Stimulated activated naive B cell treated with anti-CD40 and anti-IgM and Interleukin-4, amounts not matched to agents 10 μg/mL and 1 μg/mL and 100 μg/mL, for 72 hours (primary cell): Measurements from ENCODE around the gene TNS3.

Source experiments
- ATAC-seq, 2 donors: fragments of 150-1000 bp; cut with Tn5 transposase; replicated peaks; 2 replicates each; pipeline ENCODE4 v1.10.0; 2021; ENCODE audit warnings: moderate library complexity in 1 of 2
- DNase-seq: peaks from one replicate; pipeline ENCODE4 v3.0.0; 2021
- H3K27ac Mint-ChIP-seq: one replicate; pipeline ENCODE4 v1.8.0; 2022; ENCODE audit warnings: mild to moderate bottlenecking, mixed read lengths
- H3K27me3 Mint-ChIP-seq, 2 donors: one replicate each; pipeline ENCODE4 v1.8.0; 2022; ENCODE audit warnings: mixed read lengths in 2 of 2
- H3K36me3 Mint-ChIP-seq, 2 donors: one replicate each; pipeline ENCODE4 v1.8.0; 2022; ENCODE audit warnings: mixed read lengths in 2 of 2, mild to moderate bottlenecking in 1 of 2
- H3K4me1 Mint-ChIP-seq, 2 donors: one replicate each; pipeline ENCODE4 v1.8.0; 2022; ENCODE audit warnings: mixed read lengths in 2 of 2, mild to moderate bottlenecking in 1 of 2
- H3K4me3 Mint-ChIP-seq, 2 donors: one replicate each; pipeline ENCODE4 v1.8.0; 2022; ENCODE audit warnings: mild to moderate bottlenecking in 2 of 2, mixed read lengths in 2 of 2, moderate library complexity in 1 of 2
- H3K9me3 Mint-ChIP-seq, 2 donors: one replicate each; pipeline ENCODE4 v1.8.0; 2022; ENCODE audit warnings: mixed read lengths in 2 of 2, mild to moderate bottlenecking in 1 of 2

Gene TNS3

DNA sequence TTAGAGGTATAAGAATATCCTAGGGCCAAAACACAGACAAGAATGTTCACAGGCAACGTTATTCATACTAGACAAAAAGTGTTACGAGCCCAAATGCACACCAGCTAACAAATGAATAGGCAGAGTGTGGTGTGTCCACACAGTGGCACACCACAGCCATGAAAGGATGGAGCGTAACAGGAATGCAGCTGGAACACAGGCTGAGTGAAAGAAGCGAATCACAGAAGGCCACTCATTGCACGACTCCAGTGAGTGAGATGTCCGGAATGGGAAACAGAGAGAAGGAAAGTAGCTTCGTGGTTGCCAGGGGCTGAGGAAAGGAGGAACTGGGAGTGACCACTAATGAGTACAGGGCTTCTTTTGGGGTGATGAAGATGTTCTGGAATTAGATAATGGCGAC is 198.8 kb downstream of the TNS3 start:
- Mint-ChIP-seq H3K4me1 (peaks cover 0 to 9% of the 10 kb centered on the region in 2 donors), H3K4me3 (no peak overlapping the region), H3K27ac (no peak overlapping the region), H3K9me3 (no peaks in the 10 kb centered on the region), H3K27me3 (no peaks in the 10 kb centered on the region), H3K36me3 (peaks cover 20 to 49% of the 10 kb centered on the region in 2 donors)
- DNase-seq (no peak), ATAC-seq (no peak)

GRCh38 chr7:47382200-47382599 is 199.7 kb downstream of the TNS3 start:
- H3K4me3 Mint-ChIP-seq: no peak overlapping the region
- peaks cover 21 to 49% of the 10 kb centered on the region in 2 donors for H3K36me3 Mint-ChIP-seq
- H3K27ac Mint-ChIP-seq: no peak overlapping the region
- H3K27me3 Mint-ChIP-seq: no peaks in the 10 kb centered on the region
- H3K4me1 Mint-ChIP-seq: peaks cover 0 to 9% of the 10 kb centered on the region in 2 donors
- no peaks in the 10 kb centered on the region for H3K9me3 Mint-ChIP-seq
- DNase-seq: no peak
- no peak for ATAC-seq

GRCh38 chr7:47381134-47381495 is 200.8 kb downstream of the TNS3 start:
- Mint-ChIP-seq H3K4me3 (no peak overlapping the region), H3K36me3 (peaks cover 21 to 44% of the 10 kb centered on the region in 2 donors), H3K4me1 (peaks cover 0 to 9% of the 10 kb centered on the region in 2 donors), H3K9me3 (no peaks in the 10 kb centered on the region), H3K27ac (no peak overlapping the region), H3K27me3 (no peaks in the 10 kb centered on the region)
- ATAC-seq: no peak
- DNase-seq: no peak

DNA sequence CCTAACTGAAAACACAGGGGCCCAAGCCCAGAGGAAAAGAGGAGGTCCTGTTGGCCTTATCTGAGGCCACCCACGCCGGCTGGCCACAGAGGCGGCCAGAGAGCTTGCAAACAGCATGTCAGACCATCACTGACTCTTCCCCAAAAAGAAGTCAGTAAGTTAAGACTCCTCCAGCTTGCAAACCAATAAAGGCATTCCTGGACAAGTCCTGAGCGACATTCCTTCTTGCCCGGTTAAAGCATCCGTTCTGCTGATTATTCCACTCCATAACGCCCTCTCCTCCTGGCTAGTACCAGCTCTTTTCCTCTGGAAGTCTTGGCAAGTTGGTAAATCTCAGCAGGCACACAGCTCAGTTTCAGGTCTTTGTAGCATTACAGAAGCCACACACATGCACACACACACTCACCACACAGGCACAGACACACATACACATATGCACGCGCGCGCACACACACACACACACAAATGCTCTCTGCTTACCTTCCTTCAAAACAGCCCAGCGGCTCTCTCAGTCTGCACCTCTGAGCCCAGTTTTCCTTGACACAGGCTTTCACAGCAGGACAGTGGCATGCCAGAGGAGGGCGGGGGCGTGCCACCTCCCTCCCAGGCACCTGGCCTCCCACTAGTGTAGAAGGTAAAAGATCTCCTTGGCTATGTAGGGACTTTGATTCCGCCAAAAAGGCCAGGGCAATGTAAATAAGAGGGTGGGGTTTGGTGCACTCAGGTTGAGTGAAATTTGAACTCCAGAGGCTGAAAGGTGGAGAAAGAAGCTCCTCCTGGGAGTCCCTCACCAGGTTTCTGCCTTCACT is 201.4 kb downstream of the TNS3 start:
- Mint-ChIP-seq H3K36me3 (peaks cover 22 to 44% of the 10 kb centered on the region in 2 donors), H3K27ac (no peak overlapping the region), H3K27me3 (no peaks in the 10 kb centered on the region), H3K9me3 (no peaks in the 10 kb centered on the region), H3K4me3 (no peak overlapping the region), H3K4me1 (peaks cover 0 to 7% of the 10 kb centered on the region in 2 donors)
- DNase-seq (no peak), ATAC-seq (no peak)

DNA sequence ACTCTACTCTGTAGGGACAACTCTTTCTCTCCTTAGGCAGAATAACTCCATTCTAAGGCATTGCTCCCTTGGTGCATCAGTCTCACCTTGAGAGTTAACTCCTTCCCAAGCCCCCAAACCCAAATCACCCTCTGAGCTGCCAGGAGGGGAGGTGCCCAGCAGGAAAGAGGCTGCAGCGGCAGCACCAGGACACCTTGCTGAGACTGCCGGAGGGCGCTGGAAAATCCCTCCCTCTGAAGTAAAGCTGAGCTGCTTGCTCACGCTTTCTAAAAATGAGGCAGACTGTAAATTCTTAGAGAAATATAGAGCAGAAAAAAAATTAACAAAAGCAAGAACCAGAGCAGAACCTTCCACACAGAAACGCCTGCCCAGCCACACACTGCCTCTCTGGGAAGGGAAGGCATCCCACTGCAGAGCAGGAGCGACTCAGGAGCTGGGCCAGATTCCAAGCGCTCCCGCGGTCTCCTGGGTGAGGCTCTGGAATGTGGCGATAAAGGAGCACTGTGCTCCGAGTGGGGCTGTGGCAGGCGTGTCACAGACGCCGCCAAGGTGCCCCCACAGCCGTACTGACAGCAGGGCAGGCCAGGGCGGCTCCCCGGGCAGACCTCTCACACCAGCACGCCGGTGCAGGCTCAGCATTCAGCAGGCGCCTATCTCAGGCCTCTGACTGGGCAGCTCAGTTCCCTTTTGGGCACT is 202.1 kb downstream of the TNS3 start:
- Mint-ChIP-seq H3K4me3 (no peak overlapping the region), H3K9me3 (no peaks in the 10 kb centered on the region), H3K27me3 (no peaks in the 10 kb centered on the region), H3K4me1 (peaks cover 0 to 5% of the 10 kb centered on the region in 2 donors), H3K36me3 (peaks cover 22 to 36% of the 10 kb centered on the region in 2 donors), H3K27ac (no peak overlapping the region)
- ATAC-seq (no peak), DNase-seq (no peak)

DNA sequence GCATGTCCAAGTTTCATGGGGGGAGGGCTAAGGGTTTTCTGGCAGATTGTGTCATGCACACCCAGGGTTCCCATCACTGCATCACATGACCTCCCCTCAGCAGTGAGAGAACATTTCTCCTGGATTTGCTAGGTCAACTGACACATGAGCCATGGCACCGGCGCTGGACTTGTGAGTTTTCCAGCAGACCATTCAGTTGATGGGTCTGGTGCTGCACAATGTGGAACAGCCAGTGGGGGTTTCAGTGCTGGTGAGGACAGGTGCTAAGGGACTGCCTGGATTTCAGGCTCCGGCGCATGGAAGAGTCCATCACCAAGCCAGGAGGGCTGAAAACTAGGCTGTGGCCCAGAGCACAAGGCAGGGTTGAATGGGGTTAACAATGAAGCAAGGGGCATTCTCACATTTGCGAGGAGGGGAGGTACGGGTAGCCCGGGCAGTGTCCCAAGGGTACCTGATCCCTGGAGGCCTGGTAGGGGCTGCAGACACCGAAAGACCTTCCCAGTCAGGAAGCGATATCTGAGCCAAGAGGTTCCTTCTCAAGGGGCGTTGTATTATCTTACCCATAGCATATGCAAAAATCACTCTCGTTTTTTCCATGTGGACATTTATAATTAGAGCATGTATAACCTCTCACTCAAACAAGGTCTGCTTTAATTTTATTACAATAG is 203.0 kb downstream of the TNS3 start:
- ATAC-seq: no peak
- H3K36me3 Mint-ChIP-seq: peaks cover 17 to 27% of the 10 kb centered on the region in 2 donors
- H3K27me3 Mint-ChIP-seq: no peaks in the 10 kb centered on the region
- H3K9me3 Mint-ChIP-seq: no peaks in the 10 kb centered on the region
- peaks cover 0 to 2% of the 10 kb centered on the region in 2 donors for H3K4me1 Mint-ChIP-seq
- H3K4me3 Mint-ChIP-seq: no peak overlapping the region
- no peak for DNase-seq
- H3K27ac Mint-ChIP-seq: no peak overlapping the region

DNA sequence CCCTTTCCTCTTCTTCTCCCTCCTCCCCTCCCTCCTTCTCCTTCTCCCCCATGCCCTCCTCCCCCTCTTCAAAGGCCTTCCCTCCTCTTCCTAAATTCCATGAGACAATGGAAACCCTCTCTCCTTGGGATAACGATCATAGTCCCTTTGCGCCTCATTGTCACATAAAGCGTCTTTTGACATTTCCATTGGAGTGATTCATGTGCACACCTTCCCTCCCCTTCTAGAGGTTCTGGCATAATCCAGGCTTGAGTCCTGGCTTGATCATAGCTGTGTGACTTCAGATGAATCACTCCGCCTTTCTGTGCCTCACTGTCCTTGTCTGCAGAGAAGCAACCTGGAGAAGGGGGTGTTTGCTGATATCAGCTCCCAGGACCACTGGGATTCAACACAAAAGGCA is 204.2 kb downstream of the TNS3 start:
- Mint-ChIP-seq H3K4me1 (no peaks in the 10 kb centered on the region), H3K27ac (no peak overlapping the region), H3K27me3 (no peaks in the 10 kb centered on the region), H3K9me3 (no peaks in the 10 kb centered on the region), H3K4me3 (no peak overlapping the region), H3K36me3 (peaks cover 17 to 25% of the 10 kb centered on the region in 2 donors)
- no peak for ATAC-seq
- DNase-seq: no peak

- no peak for DNase-seq
- peaks cover 17 to 21% of the 10 kb centered on the region in 2 donors for H3K36me3 Mint-ChIP-seq
Observed at GRCh38 chr7:47376991-47377616, 204.8 kb downstream of the TNS3 start.

GRCh38 chr7:47375121-47375938 is 206.6 kb downstream of the TNS3 start:
- H3K4me3 Mint-ChIP-seq: no peak overlapping the region
- peaks cover 14 to 21% of the 10 kb centered on the region in 2 donors for H3K36me3 Mint-ChIP-seq
- no peak for DNase-seq
- H3K4me1 Mint-ChIP-seq: no peaks in the 10 kb centered on the region
- no peaks in the 10 kb centered on the region for H3K9me3 Mint-ChIP-seq
- H3K27me3 Mint-ChIP-seq: no peaks in the 10 kb centered on the region
- H3K27ac Mint-ChIP-seq: no peak overlapping the region
- no peak for ATAC-seq

More at GRCh38 chr7:47376991-47377616, 204.8 kb downstream of the TNS3 start:
- H3K9me3 Mint-ChIP-seq: no peaks in the 10 kb centered on the region
- no peaks in the 10 kb centered on the region for H3K27me3 Mint-ChIP-seq
- no peak overlapping the region for H3K4me3 Mint-ChIP-seq
- no peak for ATAC-seq
- no peak overlapping the region for H3K27ac Mint-ChIP-seq
- no peaks in the 10 kb centered on the region for H3K4me1 Mint-ChIP-seq

- no peaks in the 10 kb centered on the region for H3K4me1 Mint-ChIP-seq
- no peak for ATAC-seq
- no peak overlapping the region for H3K4me3 Mint-ChIP-seq
- peaks cover 16 to 21% of the 10 kb centered on the region in 2 donors for H3K36me3 Mint-ChIP-seq
- no peaks in the 10 kb centered on the region for H3K27me3 Mint-ChIP-seq
- no peak overlapping the region for H3K27ac Mint-ChIP-seq
- DNase-seq: no peak
- no peaks in the 10 kb centered on the region for H3K9me3 Mint-ChIP-seq
Observed at GRCh38 chr7:47374538-47374937, 207.4 kb downstream of the TNS3 start.

DNA sequence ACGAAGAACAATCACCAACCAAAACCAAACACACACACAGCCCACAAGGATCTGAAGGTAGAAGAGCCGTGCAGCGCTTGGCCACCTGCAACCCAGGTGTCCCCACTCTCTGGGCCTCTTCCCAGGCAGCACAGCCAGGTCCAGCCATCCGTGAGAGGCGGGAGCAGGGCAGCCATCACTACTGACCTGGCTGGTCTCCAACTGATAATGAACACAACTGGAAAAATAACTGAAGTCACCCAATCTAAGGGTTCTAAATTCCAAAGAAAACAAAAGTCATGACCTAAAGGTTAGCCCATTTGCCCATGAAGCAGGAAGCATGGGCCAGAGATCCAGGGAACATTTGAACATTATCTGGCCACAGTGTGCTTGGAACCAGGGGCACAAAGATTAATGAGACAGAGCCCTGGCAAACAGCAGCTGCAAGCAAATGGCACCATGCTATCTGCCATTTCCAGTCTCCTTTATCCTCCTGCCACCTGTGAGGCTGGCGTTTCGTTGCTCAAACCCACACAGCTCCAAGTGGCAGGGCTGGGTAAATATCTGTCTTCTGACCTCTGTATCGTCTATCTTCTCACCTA is 207.9 kb downstream of the TNS3 start:
- no peaks in the 10 kb centered on the region for H3K9me3 Mint-ChIP-seq
- H3K36me3 Mint-ChIP-seq: peaks cover 21 to 26% of the 10 kb centered on the region in 2 donors
- ATAC-seq (no peak), DNase-seq (no peak)
- H3K27ac Mint-ChIP-seq: no peak overlapping the region
- no peak overlapping the region for H3K4me3 Mint-ChIP-seq
- no peaks in the 10 kb centered on the region for H3K4me1 Mint-ChIP-seq
- no peaks in the 10 kb centered on the region for H3K27me3 Mint-ChIP-seq

- ATAC-seq: no peak
- H3K36me3 Mint-ChIP-seq: peaks cover 28 to 32% of the 10 kb centered on the region in 2 donors
- H3K27me3 Mint-ChIP-seq: no peaks in the 10 kb centered on the region
- DNase-seq: no peak
- no peak overlapping the region for H3K4me3 Mint-ChIP-seq
- H3K4me1 Mint-ChIP-seq: no peaks in the 10 kb centered on the region
- no peak overlapping the region for H3K27ac Mint-ChIP-seq
- no peaks in the 10 kb centered on the region for H3K9me3 Mint-ChIP-seq
Observed at GRCh38 chr7:47371733-47372368, 210.1 kb downstream of the TNS3 start.

- no peak overlapping the region for H3K27ac Mint-ChIP-seq
- DNase-seq (no peak), ATAC-seq (no peak)
- no peaks in the 10 kb centered on the region for H3K4me1 Mint-ChIP-seq
- H3K27me3 Mint-ChIP-seq: no peaks in the 10 kb centered on the region
- H3K9me3 Mint-ChIP-seq: no peaks in the 10 kb centered on the region
- no peak overlapping the region for H3K4me3 Mint-ChIP-seq
- peaks cover 25 to 33% of the 10 kb centered on the region in 2 donors for H3K36me3 Mint-ChIP-seq
Observed at GRCh38 chr7:47371317-47371716, 210.6 kb downstream of the TNS3 start.
